ENCODE data around the gene PPARG. TPM values are rescaled to one million over a fixed set of nuclear protein-coding genes. Genes with fewer than 3 reads are reported as not detected.

Gene PPARG
- total and polyA plus RNA-seq, 2 of the 13 experiments (the other 11 are each of a cell fraction or from before 2014, with no cell fraction given) = 13.9 to 58.3 TPM

- no peak for TF ChIP-seq ZNF639 (CRISPR knock-in tag; conservative IDR thresholded peaks at IDR 0.05)
Observed at GRCh38 chr3:12444582-12445471, 156.0 kb downstream of the PPARG start (continued).

GRCh38 chr3:12445523-12446240, 156.8 kb downstream of the PPARG start:
- H3K79me2 ChIP-seq (ENCODE audit: insufficient read depth, low read length) = no peaks in the 10 kb centered on the region
- H4K20me1 ChIP-seq (ENCODE audit: insufficient read depth, low read length) = no peaks in the 10 kb centered on the region
- intact Hi-C loops (cut with micrococcal nuclease; ENCODE audit: unreplicated experiment) (loop anchor here (2.0 kb wide), 1 partner anchor 41 kb away; no protein-coding TSS in a partner anchor), in situ Hi-C loops (cut with HindIII; ENCODE audit: extremely low pct_ligation_motif_present, low pct_unique_long_range_greater_than_20kb) (no loop called here)
- H3K9me3 ChIP-seq (ENCODE audit: low read length) = no peaks in the 10 kb centered on the region
- peak overlapping the region; percentile 76 for H3K9ac ChIP-seq (ENCODE audit: insufficient read depth, low read depth, low read length)
- TF ChIP-seq HDAC2 (CRISPR knock-in tag; IDR thresholded peaks at IDR 0.05) (no peak), ZNF605 (CRISPR knock-in tag; IDR thresholded peaks at IDR 0.05) (no peak), ZNF263 (CRISPR knock-in tag; IDR thresholded peaks at IDR 0.05) (peak; percentile 91), ZNF24 (IDR thresholded peaks at IDR 0.05) (0 out of 2 replicates have a peak, but pooled peaks have one; percentile 52), ZBTB38 (CRISPR knock-in tag; IDR thresholded peaks at IDR 0.05) (0 out of 2 replicates have a peak, but pooled peaks have one; percentile 1), SALL2 (CRISPR knock-in tag; IDR thresholded peaks at IDR 0.05) (no peak), ZNF687 (CRISPR knock-in tag; IDR thresholded peaks at IDR 0.05) (peak; percentile 27), MIER3 (CRISPR knock-in tag; IDR thresholded peaks at IDR 0.05; ENCODE audit: borderline replicate concordance) (no peak)
- ChIA-PET CTCF (ENCODE audit: low intra/inter-chr PET ratio, low total read pairs) (no interaction called here), POLR2A (interaction anchor here (0.6 to 2.2 kb wide), 6 partner anchors 14 to 40 kb away, joined by 3 to 8 read pairs (median 5); partner anchors contain the start of gene TSEN2)
- 89% methylated on average over 6 of the region's 8 CpGs for WGBS (ENCODE audit: low lambda C conversion rate)
- no TSS peak for BruUV-seq (replicated peaks)
- H3K36me3 ChIP-seq (replicated peaks in 1 of 2; ENCODE audit: control insufficient read depth in 1 of 2, insufficient read depth in 2 of 2, low read length in 2 of 2) = no peaks in the 10 kb centered on the region
- DNase-seq (ENCODE audit: low spot score) (no peak), ATAC-seq (peak; percentile 27), FAIRE-seq (no peak)
- peak overlapping the region; percentile 85 for H3K4me2 ChIP-seq (ENCODE audit: low read depth, low read length)
- peaks cover 56% of the 10 kb centered on the region for H3K4me1 ChIP-seq (ENCODE audit: insufficient read depth, low read length)
- no peaks in the 10 kb centered on the region for H3K27me3 ChIP-seq (ENCODE audit: control insufficient read depth in 1 of 2, insufficient read depth in 2 of 2, low read length in 2 of 2)
- H2AFZ ChIP-seq (ENCODE audit: low read length) = no peak overlapping the region
- H3K27ac ChIP-seq (ENCODE audit: extremely low read length, insufficient read depth, low read length) = peak overlapping the region; percentile 93
- H3K4me3 ChIP-seq (replicated peaks in 1 of 3; ENCODE audit: insufficient read depth in 1 of 3, low read depth in 2 of 3, low read length in 3 of 3) = peak overlapping the region in 1 of 3 experiments; percentile 53; a peak in 1 of 6 replicates

Data from HepG2 (cell line).